ENCODE measurements around the gene KIRREL3. TPM values are rescaled to one million over a fixed set of nuclear protein-coding genes. Genes with fewer than 3 reads are reported as not detected.

Gene KIRREL3
- total and polyA plus RNA-seq, 12 donors: 0.13 to 0.58 (median 0.30) TPM

GRCh38 chr11:126497581-126498122 is 502.9 kb downstream of the KIRREL3 start:
- Histone ChIP-seq H3K9me3 (no peaks in the 10 kb centered on the region), H3K27ac (no peak overlapping the region), H3K27me3 (peaks cover 0 to 50% (median 43%) of the 10 kb centered on the region in 7 donors), H3K4me3 (no peak overlapping the region), H3K36me3 (no peaks in the 10 kb centered on the region), H3K4me1 (no peaks in the 10 kb centered on the region)
- intact Hi-C loops (cut with DNase I): no loop called here
- WGBS, 2 donors: 59 to 61% methylated on average over 4 of the region's 4 CpGs
- DNase-seq: no peak
- no peak for TF ChIP-seq CTCF (IDR thresholded peaks at IDR 0.05)
- no peak for ATAC-seq

- H3K27ac ChIP-seq: no peak overlapping the region
- WGBS, 2 donors: 84 to 89% methylated on average over 8 of the region's 8 CpGs
- no peak for TF ChIP-seq CTCF (IDR thresholded peaks at IDR 0.05)
- intact Hi-C loops (cut with DNase I): no loop called here
- no peak overlapping the region for H3K4me3 ChIP-seq
- DNase-seq (no peak), ATAC-seq (peak in 4 of 8 donors; percentile 11 to 23 (median 14))
- H3K4me1 ChIP-seq: no peaks in the 10 kb centered on the region
- peaks cover 0 to 41% (median 34%) of the 10 kb centered on the region in 7 donors for H3K27me3 ChIP-seq
- no peaks in the 10 kb centered on the region for H3K9me3 ChIP-seq
- no peaks in the 10 kb centered on the region for H3K36me3 ChIP-seq
These were observed 503.8 kb downstream of the KIRREL3 start for GRCh38 chr11:126496576-126497337.

GRCh38 chr11:126495281-126496220 is 505.0 kb downstream of the KIRREL3 start:
- Histone ChIP-seq H3K4me3 (no peak overlapping the region), H3K4me1 (no peaks in the 10 kb centered on the region), H3K27me3 (peaks cover 0 to 29% (median 24%) of the 10 kb centered on the region in 7 donors), H3K36me3 (no peaks in the 10 kb centered on the region), H3K9me3 (no peaks in the 10 kb centered on the region), H3K27ac (no peak overlapping the region)
- no peak for TF ChIP-seq CTCF (IDR thresholded peaks at IDR 0.05)
- intact Hi-C loops (cut with DNase I): no loop called here
- 83 to 84% methylated on average over 13 of the region's 13 CpGs for WGBS, 2 donors
- DNase-seq (no peak), ATAC-seq (no peak)

GRCh38 chr11:126494831-126495230 is 505.7 kb downstream of the KIRREL3 start:
- Histone ChIP-seq H3K4me1 (no peaks in the 10 kb centered on the region), H3K27ac (no peak overlapping the region), H3K27me3 (peaks cover 0 to 22% (median 17%) of the 10 kb centered on the region in 7 donors), H3K4me3 (no peak overlapping the region), H3K9me3 (no peaks in the 10 kb centered on the region), H3K36me3 (no peaks in the 10 kb centered on the region)
- TF ChIP-seq CTCF (IDR thresholded peaks at IDR 0.05): no peak
- intact Hi-C loops (cut with DNase I): no loop called here
- peak in 1 of 8 donors; percentile 23 for ATAC-seq
- DNase-seq: no peak
- WGBS, 2 donors: 89 to 90% methylated on average over 10 of the region's 10 CpGs
